ENCODE measurements around the gene SLC22A8. TPM values are rescaled to one million over a fixed set of nuclear protein-coding genes. Genes with fewer than 3 reads are reported as not detected.

SLC22A8 gene
- total RNA-seq, 2 donors from 2014 or later: 0.11 TPM; not detected in 1

DNA sequence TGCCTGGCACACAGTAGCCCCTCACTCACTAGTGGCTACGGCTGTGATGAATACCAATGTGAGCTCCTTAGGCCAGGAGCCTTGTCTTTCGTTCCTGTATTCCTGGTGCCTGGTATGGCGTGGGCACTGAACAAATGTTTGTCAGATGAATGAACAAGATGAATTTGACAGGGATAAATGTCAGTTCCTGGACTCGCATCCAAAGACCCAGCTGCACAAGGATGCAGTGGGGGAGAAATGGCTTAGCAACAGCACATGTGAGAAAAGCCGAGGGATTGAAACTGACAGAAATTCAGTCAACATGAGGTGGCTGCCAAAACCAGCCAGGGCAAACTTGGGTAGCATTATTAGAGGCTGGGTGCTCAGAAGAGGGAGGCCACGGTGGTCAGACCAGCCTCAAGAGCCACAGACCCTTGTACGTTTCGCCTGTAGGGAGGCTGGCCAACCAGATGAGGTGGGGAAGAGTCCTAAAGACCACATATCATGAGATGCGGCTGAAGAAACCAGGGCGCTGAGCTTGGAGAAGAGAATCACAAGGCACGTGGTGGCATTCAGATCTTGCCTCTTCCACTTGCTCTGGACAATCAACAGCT, 7.7 kb upstream of the SLC22A8 start:
- no peak overlapping the region for H3K27ac ChIP-seq
- DNase-seq (ENCODE audit: low spot score): no peak
- no peak overlapping the region for H3K4me3 ChIP-seq

DNA sequence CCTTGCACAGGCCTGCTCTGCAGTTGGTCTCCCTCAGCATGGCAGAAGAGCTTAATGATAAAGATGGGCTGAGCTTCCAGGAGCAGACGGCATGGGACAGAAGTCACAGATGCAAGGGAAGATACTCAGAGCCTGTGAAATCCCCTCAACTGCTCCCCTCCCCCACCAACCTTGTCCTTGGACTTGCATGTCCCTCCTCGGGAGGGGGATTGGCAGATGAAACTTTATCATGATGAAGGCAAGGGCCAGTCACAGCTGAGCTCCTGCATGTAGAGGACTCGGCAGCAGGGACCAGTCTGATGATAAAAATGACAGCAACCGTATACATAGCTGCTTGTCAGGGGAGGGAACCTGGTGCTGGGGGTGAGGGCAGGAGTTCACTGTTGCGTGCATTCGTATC, 6.8 kb upstream of the SLC22A8 start:
- H3K4me3 ChIP-seq: no peak overlapping the region
- intact Hi-C loops (cut with DNase I): no loop called here
- no peaks in the 10 kb centered on the region for H3K36me3 ChIP-seq
- H3K27ac ChIP-seq: no peak overlapping the region
- H3K27me3 ChIP-seq (replicated peaks; ENCODE audit: insufficient read depth): no peaks in the 10 kb centered on the region
- 78% methylated on average over 6 of the region's 6 CpGs for WGBS
- peaks cover 4% of the 10 kb centered on the region for H3K4me1 ChIP-seq (replicated peaks)
- no peaks in the 10 kb centered on the region for H3K9me3 ChIP-seq
- TF ChIP-seq POLR2AphosphoS5 (IDR thresholded peaks at IDR 0.05): no peak
- TF ChIP-seq, protein P1, sequence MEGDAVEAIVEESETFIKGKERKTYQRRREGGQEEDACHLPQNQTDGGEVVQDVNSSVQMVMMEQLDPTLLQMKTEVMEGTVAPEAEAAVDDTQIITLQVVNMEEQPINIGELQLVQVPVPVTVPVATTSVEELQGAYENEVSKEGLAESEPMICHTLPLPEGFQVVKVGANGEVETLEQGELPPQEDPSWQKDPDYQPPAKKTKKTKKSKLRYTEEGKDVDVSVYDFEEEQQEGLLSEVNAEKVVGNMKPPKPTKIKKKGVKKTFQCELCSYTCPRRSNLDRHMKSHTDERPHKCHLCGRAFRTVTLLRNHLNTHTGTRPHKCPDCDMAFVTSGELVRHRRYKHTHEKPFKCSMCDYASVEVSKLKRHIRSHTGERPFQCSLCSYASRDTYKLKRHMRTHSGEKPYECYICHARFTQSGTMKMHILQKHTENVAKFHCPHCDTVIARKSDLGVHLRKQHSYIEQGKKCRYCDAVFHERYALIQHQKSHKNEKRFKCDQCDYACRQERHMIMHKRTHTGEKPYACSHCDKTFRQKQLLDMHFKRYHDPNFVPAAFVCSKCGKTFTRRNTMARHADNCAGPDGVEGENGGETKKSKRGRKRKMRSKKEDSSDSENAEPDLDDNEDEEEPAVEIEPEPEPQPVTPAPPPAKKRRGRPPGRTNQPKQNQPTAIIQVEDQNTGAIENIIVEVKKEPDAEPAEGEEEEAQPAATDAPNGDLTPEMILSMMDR (IDR thresholded peaks at IDR 0.05): no peak
- no peak for TF ChIP-seq POLR2A (IDR thresholded peaks at IDR 0.05)
- DNase-seq (ENCODE audit: low spot score): no peak

More for the DNA sequence above, 7.7 kb upstream of the SLC22A8 start:
- Histone ChIP-seq H3K36me3 (no peaks in the 10 kb centered on the region), H3K9me3 (no peaks in the 10 kb centered on the region), H3K27me3 (replicated peaks; ENCODE audit: insufficient read depth) (no peaks in the 10 kb centered on the region), H3K4me1 (replicated peaks) (peaks cover 4% of the 10 kb centered on the region)
- WGBS: 91% methylated on average over 11 of the region's 11 CpGs
- TF ChIP-seq, protein P1 (IDR thresholded peaks at IDR 0.05): no peak
- no peak for TF ChIP-seq POLR2AphosphoS5 (IDR thresholded peaks at IDR 0.05)
- TF ChIP-seq POLR2A (IDR thresholded peaks at IDR 0.05): no peak
- intact Hi-C loops (cut with DNase I): loop anchor here (1.0 kb wide), 1 partner anchor 114 kb away; no protein-coding TSS in a partner anchor

DNA sequence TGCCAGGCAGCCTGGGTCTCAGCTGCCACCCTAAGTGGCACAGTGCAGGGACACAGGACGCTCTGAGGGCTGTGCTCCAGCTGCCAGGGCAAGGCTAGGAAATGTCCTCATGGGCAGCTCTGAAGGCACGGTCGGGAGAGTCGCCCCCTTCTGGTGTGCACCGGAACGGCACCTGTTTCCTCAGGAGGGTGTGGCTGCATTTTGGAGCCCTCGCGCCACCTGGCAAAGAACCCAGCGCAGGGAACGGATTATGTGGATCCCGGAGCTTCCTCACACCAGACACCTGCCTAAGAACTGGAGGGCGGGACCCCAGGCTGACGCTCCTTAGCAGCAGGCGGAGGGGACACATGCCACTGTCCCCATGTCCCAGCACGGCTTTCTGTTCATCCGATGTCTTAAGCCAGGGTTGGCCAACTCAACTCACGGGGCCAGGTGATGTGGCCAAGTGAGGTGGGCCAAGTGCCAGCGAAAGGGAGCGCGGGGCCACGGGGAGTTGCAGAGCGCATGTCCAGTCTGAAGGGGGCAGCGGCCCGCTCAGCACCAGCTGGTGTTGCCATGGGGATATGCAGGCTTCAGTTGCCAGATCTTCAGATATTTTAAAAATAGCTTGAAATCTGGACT, 5.1 kb upstream of the SLC22A8 start:
- H3K27me3 ChIP-seq (replicated peaks; ENCODE audit: insufficient read depth): no peaks in the 10 kb centered on the region
- no peak for TF ChIP-seq POLR2AphosphoS5 (IDR thresholded peaks at IDR 0.05)
- TF ChIP-seq, protein P1 (IDR thresholded peaks at IDR 0.05): peak in 1 of 4 experiments; percentile 19
- WGBS: 49% methylated on average over 24 of the region's 24 CpGs
- H3K4me1 ChIP-seq (replicated peaks): peaks cover 4% of the 10 kb centered on the region
- H3K27ac ChIP-seq: no peak overlapping the region
- no peaks in the 10 kb centered on the region for H3K36me3 ChIP-seq
- no peak for DNase-seq (ENCODE audit: low spot score)
- intact Hi-C loops (cut with DNase I): no loop called here
- no peak overlapping the region for H3K4me3 ChIP-seq
- H3K9me3 ChIP-seq: no peaks in the 10 kb centered on the region

DNA sequence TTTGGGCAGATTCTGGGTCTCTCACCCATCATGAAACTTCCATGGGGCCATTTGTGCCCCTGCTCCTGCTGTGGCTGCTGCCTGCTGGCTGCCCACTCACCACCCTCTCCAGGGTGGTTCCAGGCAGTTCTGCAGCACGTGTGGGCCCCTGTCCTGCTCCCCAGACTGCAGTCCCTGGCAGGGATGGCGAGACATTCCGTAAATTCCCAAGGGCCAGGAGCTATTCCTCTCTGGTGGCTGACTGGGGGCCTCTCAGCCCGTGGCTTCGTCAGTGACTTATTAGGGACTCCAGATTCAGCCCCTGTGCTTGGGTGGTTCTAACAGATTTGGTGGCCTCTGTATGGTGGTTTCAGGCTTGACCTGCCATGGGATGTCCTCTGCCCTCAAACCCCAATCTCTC, 3.9 kb upstream of the SLC22A8 start:
- TF ChIP-seq POLR2AphosphoS5 (IDR thresholded peaks at IDR 0.05) (no peak), POLR2A (IDR thresholded peaks at IDR 0.05) (no peak)
- TF ChIP-seq, protein P1 (IDR thresholded peaks at IDR 0.05): no peak
- Histone ChIP-seq H3K36me3 (no peaks in the 10 kb centered on the region), H3K9me3 (no peaks in the 10 kb centered on the region), H3K4me3 (no peak overlapping the region), H3K27me3 (replicated peaks; ENCODE audit: insufficient read depth) (no peaks in the 10 kb centered on the region), H3K4me1 (replicated peaks) (peaks cover 4% of the 10 kb centered on the region), H3K27ac (no peak overlapping the region)
- WGBS: 86% methylated on average over 5 of the region's 5 CpGs
- intact Hi-C loops (cut with DNase I): no loop called here
- no peak for DNase-seq (ENCODE audit: low spot score)

Measured in prostate gland (tissue), 2 donors.